ENCODE measurements around the gene FAM13A.
"Not testable (repeated sequence)": the region's sequence is repeated elsewhere in the genome, so short reads cannot be mapped to it uniquely, and the experiment has no call there.

The FAM13A gene

GRCh38 chr4:88928852-88929251, 128.1 kb downstream of the FAM13A start:
- H3K4me1 ChIP-seq (ENCODE audit: control insufficient read depth in 1 of 2, insufficient read depth in 1 of 2, low read depth in 1 of 2, low read length in 1 of 2), result no peaks in the 10 kb centered on the region
- no peak overlapping the region for H3K27ac ChIP-seq
- H3K4me3 ChIP-seq (ENCODE audit: low read depth in 1 of 2, low read length in 1 of 2), result no peak overlapping the region
- H3K27me3 ChIP-seq, result no peaks in the 10 kb centered on the region
- no peaks in the 10 kb centered on the region for H3K36me3 ChIP-seq
- no peak for TF ChIP-seq CTCF (IDR thresholded peaks at IDR 0.05)
- no peaks in the 10 kb centered on the region for H3K9me3 ChIP-seq

- H3K4me1 ChIP-seq (ENCODE audit: control insufficient read depth in 1 of 2, insufficient read depth in 1 of 2, low read depth in 1 of 2, low read length in 1 of 2), result no peaks in the 10 kb centered on the region
Measured at GRCh38 chr4:88927420-88927819, 129.6 kb downstream of the FAM13A start.

DNA sequence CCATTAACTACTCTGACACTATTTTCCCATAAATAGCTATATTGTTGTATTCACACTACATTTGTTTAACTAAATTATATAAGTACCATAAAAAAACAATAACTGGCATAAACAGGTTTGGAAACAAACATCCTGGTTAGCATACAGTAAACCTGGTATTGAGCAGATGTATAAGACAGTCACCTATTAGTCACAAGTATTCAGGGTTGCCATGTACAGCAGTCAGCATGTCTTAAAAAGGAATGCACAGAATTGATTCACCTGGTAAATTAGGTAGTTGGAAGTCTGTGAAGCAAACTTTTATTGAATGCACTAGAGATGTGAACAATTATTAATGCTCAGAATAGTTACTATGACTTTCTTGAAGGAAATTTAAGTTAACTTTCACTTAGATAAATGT, 137.9 kb downstream of the FAM13A start:
- no peaks in the 10 kb centered on the region for H3K36me3 ChIP-seq
- H3K27me3 ChIP-seq, result no peaks in the 10 kb centered on the region
- TF ChIP-seq CTCF (IDR thresholded peaks at IDR 0.05), result no peak
- no peak overlapping the region for H3K4me3 ChIP-seq (ENCODE audit: low read depth in 1 of 2, low read length in 1 of 2)
- H3K27ac ChIP-seq, result no peak overlapping the region
- no peaks in the 10 kb centered on the region for H3K9me3 ChIP-seq
- no peaks in the 10 kb centered on the region for H3K4me1 ChIP-seq (ENCODE audit: control insufficient read depth in 1 of 2, insufficient read depth in 1 of 2, low read depth in 1 of 2, low read length in 1 of 2)

More at GRCh38 chr4:88927420-88927819, 129.6 kb downstream of the FAM13A start:
- no peaks in the 10 kb centered on the region for H3K27me3 ChIP-seq
- no peaks in the 10 kb centered on the region for H3K9me3 ChIP-seq
- no peak for TF ChIP-seq CTCF (IDR thresholded peaks at IDR 0.05)
- no peak overlapping the region for H3K4me3 ChIP-seq (ENCODE audit: low read depth in 1 of 2, low read length in 1 of 2)
- H3K36me3 ChIP-seq, result no peaks in the 10 kb centered on the region
- H3K27ac ChIP-seq, result no peak overlapping the region

GRCh38 chr4:88913181-88913580, 143.8 kb downstream of the FAM13A start:
- H3K4me3 ChIP-seq (ENCODE audit: low read depth in 1 of 2, low read length in 1 of 2); H3K36me3 ChIP-seq; H3K27me3 ChIP-seq; H3K4me1 ChIP-seq (ENCODE audit: control insufficient read depth in 1 of 2, insufficient read depth in 1 of 2, low read depth in 1 of 2, low read length in 1 of 2); H3K9me3 ChIP-seq: not testable (repeated sequence)
- H3K27ac ChIP-seq, result peak overlapping the region; percentile 74

- Histone ChIP-seq H3K36me3 (no peaks in the 10 kb centered on the region), H3K27me3 (no peaks in the 10 kb centered on the region), H3K9me3 (no peaks in the 10 kb centered on the region), H3K4me3 (ENCODE audit: low read depth in 1 of 2, low read length in 1 of 2) (no peak overlapping the region), H3K4me1 (ENCODE audit: control insufficient read depth in 1 of 2, insufficient read depth in 1 of 2, low read depth in 1 of 2, low read length in 1 of 2) (no peaks in the 10 kb centered on the region), H3K27ac (no peak overlapping the region)
- TF ChIP-seq CTCF (IDR thresholded peaks at IDR 0.05), result no peak
Measured at GRCh38 chr4:88911246-88912212, 145.5 kb downstream of the FAM13A start.

DNA sequence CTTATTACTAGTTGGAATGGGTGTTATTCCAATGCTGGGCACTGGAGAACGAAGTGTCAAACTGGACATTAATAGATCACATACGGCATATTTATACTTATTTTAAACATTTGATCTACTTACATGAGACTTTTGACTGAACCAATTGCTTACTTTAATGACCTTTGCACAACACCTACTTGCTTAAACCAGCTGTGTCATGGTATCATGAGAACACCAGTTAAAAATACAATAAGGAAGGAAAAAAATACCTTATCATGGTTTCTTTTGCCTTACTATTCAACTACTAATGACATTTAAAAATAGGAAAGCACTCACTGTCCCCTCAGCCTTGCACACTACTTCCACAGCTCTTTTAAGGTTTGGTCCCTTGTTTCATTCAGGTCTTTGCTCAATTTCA, 146.9 kb downstream of the FAM13A start:
- Histone ChIP-seq H3K4me3 (ENCODE audit: low read depth in 1 of 2, low read length in 1 of 2) (no peak overlapping the region), H3K36me3 (no peaks in the 10 kb centered on the region), H3K27ac (no peak overlapping the region), H3K27me3 (no peaks in the 10 kb centered on the region), H3K4me1 (ENCODE audit: control insufficient read depth in 1 of 2, insufficient read depth in 1 of 2, low read depth in 1 of 2, low read length in 1 of 2) (no peaks in the 10 kb centered on the region), H3K9me3 (no peaks in the 10 kb centered on the region)
- TF ChIP-seq CTCF (IDR thresholded peaks at IDR 0.05), result no peak

All from neutrophil (primary cell).